SH-SY5Y (cell line): ENCODE measurements around the gene CAMK2D.

Source experiments
- GATA2 ChIP-seq: IDR thresholded peaks from 2 replicates; pipeline ENCODE4 v1.6.1; 2011; ENCODE audit warnings: mild to moderate bottlenecking, low read depth, low read length
- GATA3 ChIP-seq: IDR thresholded peaks from 2 replicates; pipeline ENCODE4 v1.6.1; 2011; ENCODE audit warnings: low read depth, mild to moderate bottlenecking, low read length, moderate library complexity

DNA sequence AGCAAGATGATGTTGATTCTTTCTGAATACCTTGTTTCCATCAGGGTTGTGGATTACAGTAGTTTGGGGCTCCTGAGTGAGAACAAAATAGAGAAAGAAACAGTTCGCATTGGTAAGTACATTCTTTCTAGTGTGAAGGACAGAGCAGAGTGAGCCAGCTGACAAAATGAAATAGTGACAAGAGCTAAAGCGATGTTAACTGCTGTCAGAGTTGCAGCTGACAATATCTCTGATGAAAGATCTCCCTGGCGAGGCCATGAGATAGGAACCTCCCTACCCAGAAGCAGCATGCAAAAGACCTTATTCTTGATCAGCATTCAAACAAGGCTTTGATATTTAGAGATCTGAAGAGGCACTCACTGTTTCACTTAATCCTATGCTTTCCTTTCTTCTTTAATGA lies 258.6 kb downstream of the CAMK2D start:
- TF ChIP-seq GATA3 (no peak), GATA2 (no peak)
